HepG2 (cell line): ENCODE measurements around the gene METRN. TPM values are rescaled to one million over a fixed set of nuclear protein-coding genes. Genes with fewer than 3 reads are reported as not detected.
A peak's percentile ranks its signal among the peaks of the same experiment; 100 is the strongest.

Experiments
- FOXP1 ChIP-seq, 2 experiments: fragments of 450-650 bp in 1 of 2; IDR thresholded peaks; 2 replicates each; pipeline ENCODE4 v1.6.1; 2017 to 2018; ENCODE audit warnings: antibody characterized with exemption in 1 of 2
- HDAC2 ChIP-seq: sonication (generic); formaldehyde crosslinking; IDR thresholded peaks from 2 replicates; pipeline ENCODE4 v1.4.0; 2020; ENCODE audit warnings: missing genetic modification reagents
- HNF4G ChIP-seq, 2 experiments: sonication (generic) in 1 of 2; formaldehyde crosslinking in 1 of 2; IDR thresholded peaks; 2 replicates each; pipeline versions ENCODE4 v1.4.0 to v1.6.1; 2011 to 2020; ENCODE audit warnings: borderline replicate concordance in 2 of 2, low read depth in 2 of 2, mild to moderate bottlenecking in 2 of 2, low read length in 1 of 2, missing genetic modification reagents in 1 of 2, moderate library complexity in 1 of 2
- NFKB2 ChIP-seq: sonication (generic); formaldehyde crosslinking; IDR thresholded peaks from 2 replicates; pipeline ENCODE4 v1.4.0; 2020; ENCODE audit warnings: missing genetic modification reagents, borderline replicate concordance
- RFX1 ChIP-seq: fragments of 450-650 bp; IDR thresholded peaks from 2 replicates; pipeline ENCODE4 v1.6.1; 2017
- SMAD9 ChIP-seq: sonication (generic); formaldehyde crosslinking; IDR thresholded peaks from 2 replicates; pipeline ENCODE4 v1.5.1; 2020; ENCODE audit warnings: mild to moderate bottlenecking, missing genetic modification reagents
- TOE1 ChIP-seq: sonication (generic); formaldehyde crosslinking; IDR thresholded peaks from 2 replicates; pipeline ENCODE4 v1.4.0; 2020; ENCODE audit warnings: mild to moderate bottlenecking, missing genetic modification reagents
- ZBTB8A ChIP-seq: sonication (generic); formaldehyde crosslinking; IDR thresholded peaks from 2 replicates; pipeline ENCODE4 v1.4.0; 2020; ENCODE audit warnings: mild to moderate bottlenecking, low read depth, missing genetic modification reagents, borderline replicate concordance
- ZMYM4 ChIP-seq: sonication (generic); formaldehyde crosslinking; IDR thresholded peaks from 2 replicates; pipeline ENCODE4 v1.8.1; 2023; ENCODE audit warnings: mild to moderate bottlenecking, missing genetic modification reagents
- ZNF232 ChIP-seq: sonication (generic); formaldehyde crosslinking; IDR thresholded peaks from 2 replicates; pipeline ENCODE4 v1.4.0; 2020; ENCODE audit warnings: missing genetic modification reagents, borderline replicate concordance
- ZNF574 ChIP-seq: sonication (generic); formaldehyde crosslinking; IDR thresholded peaks from 2 replicates; pipeline ENCODE4 v1.4.0; 2020; ENCODE audit warnings: missing genetic modification reagents
- polyA plus RNA-seq, 8 experiments: library from polyadenylated mRNA; depleted of rRNA in 3 of 8; stranded (reverse) in 7 of 8; unstranded in 1 of 8; fragments of >200 nt; fragmentation: Illumina TruSeq in 4 of 8; extraction: Trizol in 4 of 8; gene quantifications; 2 replicates each; pipeline versions ENCODE4 v1.2.1 to v1.2.3, GENCODE V29; 2011 to 2016; ENCODE audit warnings: low read depth in 4 of 8, missing spikeins in 1 of 8, mixed read lengths in 1 of 8; ENCODE audit not compliant: insufficient read depth in 1 of 8
- total RNA-seq, 5 experiments: library from RNA; depleted of rRNA; stranded (reverse); fragments of >200 nt; fragmentation: Illumina TruSeq; extraction: Trizol; gene quantifications; 2 replicates each; pipeline ENCODE4 v1.2.3, GENCODE V29; 2016; ENCODE audit warnings: low read depth in 1 of 5
- TF ChIP-seq, protein P1 (sequence below), 2 experiments: IDR thresholded peaks; 2 replicates each; pipeline ENCODE4 v1.6.1; 2011 to 2012; ENCODE audit warnings: low read length in 2 of 2, borderline replicate concordance in 1 of 2, low read depth in 1 of 2, mild to moderate bottlenecking in 1 of 2, moderate library complexity in 1 of 2
- TF ChIP-seq, protein P2 (sequence below): sonication (generic); formaldehyde crosslinking; IDR thresholded peaks from 2 replicates; pipeline ENCODE4 v1.4.0; 2020; ENCODE audit warnings: mild to moderate bottlenecking, missing genetic modification reagents
- TF ChIP-seq, protein P3 (sequence below): sonication (generic); formaldehyde crosslinking; IDR thresholded peaks from 2 replicates; pipeline ENCODE4 v1.4.0; 2020; ENCODE audit warnings: mild to moderate bottlenecking, low read depth, missing genetic modification reagents

The METRN gene
- total and polyA plus RNA-seq, 2 of the 13 experiments (the other 11 are each of a cell fraction or from before 2014, with no cell fraction given), result 25.5 to 46.1 TPM

DNA sequence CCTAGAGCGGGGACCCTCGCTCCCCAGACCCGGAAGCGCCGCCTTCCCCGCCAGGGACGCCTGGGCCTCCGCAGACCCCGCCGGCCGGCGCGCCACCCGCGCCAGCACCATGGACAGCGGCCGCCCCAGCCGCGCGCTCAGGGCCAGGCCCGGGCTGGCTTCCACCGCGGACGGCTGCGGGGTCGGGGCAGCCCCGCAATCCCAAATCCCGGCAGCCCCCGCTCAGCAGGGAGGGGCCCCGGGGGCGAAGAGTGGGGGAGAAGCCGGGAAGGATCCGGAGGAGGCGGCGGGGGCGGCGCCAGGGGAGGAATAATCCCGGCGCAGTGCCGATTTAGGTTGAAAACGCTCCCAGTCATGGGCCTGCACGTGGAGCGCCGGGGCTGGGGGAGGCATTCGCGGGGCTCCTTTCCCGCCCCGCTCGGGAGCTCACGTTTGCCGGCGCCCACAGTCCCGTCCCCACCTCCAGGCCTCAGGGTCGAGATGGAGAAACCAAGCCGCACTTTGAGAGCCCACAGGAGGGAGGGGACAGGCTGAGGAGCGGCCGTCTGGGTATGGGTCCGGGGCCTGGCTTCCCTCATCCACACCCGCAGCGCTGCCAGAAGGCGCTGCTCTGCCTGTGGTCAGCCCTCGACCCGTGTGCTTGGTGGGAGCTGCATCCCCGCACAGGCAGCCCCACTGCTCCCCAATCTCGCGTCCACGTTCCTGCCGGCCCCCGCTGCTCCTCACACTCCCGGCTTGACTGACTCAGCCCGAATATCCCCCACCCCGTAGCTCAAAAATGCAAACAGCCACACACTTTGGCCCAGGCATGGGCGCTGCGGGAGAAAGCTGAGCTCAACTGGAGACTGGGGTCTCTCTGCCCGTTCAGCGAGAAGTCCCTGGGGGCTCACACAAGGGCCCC lies 14.0 kb upstream of the METRN start (continued):
- TF ChIP-seq ZBTB8A (CRISPR knock-in tag), result no peak
- TF ChIP-seq ZNF574, result peak; percentile 74
- peak; percentile 91; the same call in 1 of the 2 replicates for TF ChIP-seq NFKB2 (CRISPR knock-in tag)
- no peak for TF ChIP-seq SMAD9
- no peak for TF ChIP-seq HDAC2 (CRISPR knock-in tag)
- peak; percentile 73; the same call in 1 of the 2 replicates for TF ChIP-seq ZNF232 (CRISPR knock-in tag)
- TF ChIP-seq TOE1 (CRISPR knock-in tag), result no peak
- TF ChIP-seq, protein P1, sequence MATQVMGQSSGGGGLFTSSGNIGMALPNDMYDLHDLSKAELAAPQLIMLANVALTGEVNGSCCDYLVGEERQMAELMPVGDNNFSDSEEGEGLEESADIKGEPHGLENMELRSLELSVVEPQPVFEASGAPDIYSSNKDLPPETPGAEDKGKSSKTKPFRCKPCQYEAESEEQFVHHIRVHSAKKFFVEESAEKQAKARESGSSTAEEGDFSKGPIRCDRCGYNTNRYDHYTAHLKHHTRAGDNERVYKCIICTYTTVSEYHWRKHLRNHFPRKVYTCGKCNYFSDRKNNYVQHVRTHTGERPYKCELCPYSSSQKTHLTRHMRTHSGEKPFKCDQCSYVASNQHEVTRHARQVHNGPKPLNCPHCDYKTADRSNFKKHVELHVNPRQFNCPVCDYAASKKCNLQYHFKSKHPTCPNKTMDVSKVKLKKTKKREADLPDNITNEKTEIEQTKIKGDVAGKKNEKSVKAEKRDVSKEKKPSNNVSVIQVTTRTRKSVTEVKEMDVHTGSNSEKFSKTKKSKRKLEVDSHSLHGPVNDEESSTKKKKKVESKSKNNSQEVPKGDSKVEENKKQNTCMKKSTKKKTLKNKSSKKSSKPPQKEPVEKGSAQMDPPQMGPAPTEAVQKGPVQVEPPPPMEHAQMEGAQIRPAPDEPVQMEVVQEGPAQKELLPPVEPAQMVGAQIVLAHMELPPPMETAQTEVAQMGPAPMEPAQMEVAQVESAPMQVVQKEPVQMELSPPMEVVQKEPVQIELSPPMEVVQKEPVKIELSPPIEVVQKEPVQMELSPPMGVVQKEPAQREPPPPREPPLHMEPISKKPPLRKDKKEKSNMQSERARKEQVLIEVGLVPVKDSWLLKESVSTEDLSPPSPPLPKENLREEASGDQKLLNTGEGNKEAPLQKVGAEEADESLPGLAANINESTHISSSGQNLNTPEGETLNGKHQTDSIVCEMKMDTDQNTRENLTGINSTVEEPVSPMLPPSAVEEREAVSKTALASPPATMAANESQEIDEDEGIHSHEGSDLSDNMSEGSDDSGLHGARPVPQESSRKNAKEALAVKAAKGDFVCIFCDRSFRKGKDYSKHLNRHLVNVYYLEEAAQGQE (IDR thresholded peaks at IDR 0.05; ENCODE audit: borderline replicate concordance in 1 of 2, low read depth in 1 of 2, low read length in 2 of 2), result peak; percentile 97
- no peak for TF ChIP-seq HNF4G (IDR thresholded peaks at IDR 0.05; ENCODE audit: borderline replicate concordance, low read depth, low read length)
- TF ChIP-seq HNF4G (CRISPR knock-in tag; IDR thresholded peaks at IDR 0.05; ENCODE audit: borderline replicate concordance, low read depth), result no peak
- no peak for TF ChIP-seq FOXP1 (IDR thresholded peaks at IDR 0.05)
- no peak for TF ChIP-seq FOXP1 (CRISPR knock-in tag; IDR thresholded peaks at IDR 0.05)
- TF ChIP-seq, protein P2, sequence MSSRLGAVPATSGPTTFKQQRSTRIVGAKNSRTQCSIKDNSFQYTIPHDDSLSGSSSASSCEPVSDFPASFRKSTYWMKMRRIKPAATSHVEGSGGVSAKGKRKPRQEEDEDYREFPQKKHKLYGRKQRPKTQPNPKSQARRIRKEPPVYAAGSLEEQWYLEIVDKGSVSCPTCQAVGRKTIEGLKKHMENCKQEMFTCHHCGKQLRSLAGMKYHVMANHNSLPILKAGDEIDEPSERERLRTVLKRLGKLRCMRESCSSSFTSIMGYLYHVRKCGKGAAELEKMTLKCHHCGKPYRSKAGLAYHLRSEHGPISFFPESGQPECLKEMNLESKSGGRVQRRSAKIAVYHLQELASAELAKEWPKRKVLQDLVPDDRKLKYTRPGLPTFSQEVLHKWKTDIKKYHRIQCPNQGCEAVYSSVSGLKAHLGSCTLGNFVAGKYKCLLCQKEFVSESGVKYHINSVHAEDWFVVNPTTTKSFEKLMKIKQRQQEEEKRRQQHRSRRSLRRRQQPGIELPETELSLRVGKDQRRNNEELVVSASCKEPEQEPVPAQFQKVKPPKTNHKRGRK (CRISPR knock-in tag), result no peak
- TF ChIP-seq ZMYM4 (CRISPR knock-in tag), result peak; percentile 37; the same call in 1 of the 2 replicates
- no peak for TF ChIP-seq RFX1
- TF ChIP-seq, protein P3, sequence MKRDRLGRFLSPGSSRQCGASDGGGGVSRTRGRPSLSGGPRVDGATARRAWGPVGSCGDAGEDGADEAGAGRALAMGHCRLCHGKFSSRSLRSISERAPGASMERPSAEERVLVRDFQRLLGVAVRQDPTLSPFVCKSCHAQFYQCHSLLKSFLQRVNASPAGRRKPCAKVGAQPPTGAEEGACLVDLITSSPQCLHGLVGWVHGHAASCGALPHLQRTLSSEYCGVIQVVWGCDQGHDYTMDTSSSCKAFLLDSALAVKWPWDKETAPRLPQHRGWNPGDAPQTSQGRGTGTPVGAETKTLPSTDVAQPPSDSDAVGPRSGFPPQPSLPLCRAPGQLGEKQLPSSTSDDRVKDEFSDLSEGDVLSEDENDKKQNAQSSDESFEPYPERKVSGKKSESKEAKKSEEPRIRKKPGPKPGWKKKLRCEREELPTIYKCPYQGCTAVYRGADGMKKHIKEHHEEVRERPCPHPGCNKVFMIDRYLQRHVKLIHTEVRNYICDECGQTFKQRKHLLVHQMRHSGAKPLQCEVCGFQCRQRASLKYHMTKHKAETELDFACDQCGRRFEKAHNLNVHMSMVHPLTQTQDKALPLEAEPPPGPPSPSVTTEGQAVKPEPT (CRISPR knock-in tag), result peak; percentile 40; the same call in 1 of the 2 replicates
